Effector memory CD4-positive, alpha-beta T cell (primary cell): ENCODE measurements around the gene NFIC.

Experiments used
- DNase-seq, 3 donors: peaks; one replicate each; pipeline ENCODE4 v3.0.0-alpha.2; 2020
- H3K27ac ChIP-seq: 2 replicates; pipeline ENCODE4 v1.7.0; 2013; ENCODE audit warnings: mild to moderate bottlenecking, low read length, moderate library complexity; ENCODE audit not compliant: insufficient read depth, poor library complexity, severe bottlenecking
- H3K27me3 ChIP-seq: replicated peaks from 2 replicates; pipeline ENCODE4 v1.7.0; 2013; ENCODE audit warnings: mild to moderate bottlenecking, low read length; ENCODE audit not compliant: insufficient read depth, control insufficient read depth, poor library complexity, severe bottlenecking
- H3K36me3 ChIP-seq: 2 replicates; pipeline ENCODE4 v1.7.0; 2013; ENCODE audit warnings: mild to moderate bottlenecking, low read length, moderate library complexity; ENCODE audit not compliant: control insufficient read depth, insufficient read depth
- H3K4me1 ChIP-seq: 2 replicates; pipeline ENCODE4 v1.7.0; 2013; ENCODE audit warnings: low read length, mild to moderate bottlenecking; ENCODE audit not compliant: control insufficient read depth, insufficient read depth, poor library complexity, severe bottlenecking
- H3K4me3 ChIP-seq: 2 replicates; pipeline ENCODE4 v1.7.0; 2013; ENCODE audit warnings: low read length, low read depth, mild to moderate bottlenecking; ENCODE audit not compliant: insufficient read depth, poor library complexity, severe bottlenecking
- H3K9me3 ChIP-seq: 2 replicates; pipeline ENCODE4 v1.7.0; 2013; ENCODE audit warnings: mild to moderate bottlenecking, low read length, moderate library complexity; ENCODE audit not compliant: control insufficient read depth

NFIC gene

GRCh38 chr19:3517638-3518037 is 151.3 kb downstream of the NFIC start:
- H3K36me3 ChIP-seq, result peaks cover 11% of the 10 kb centered on the region
- H3K27me3 ChIP-seq, result no peaks in the 10 kb centered on the region
- H3K27ac ChIP-seq, result no peak overlapping the region
- no peak for DNase-seq
- no peaks in the 10 kb centered on the region for H3K9me3 ChIP-seq
- no peak overlapping the region for H3K4me3 ChIP-seq
- H3K4me1 ChIP-seq, result peaks cover 10% of the 10 kb centered on the region

- Histone ChIP-seq H3K4me3 (no peak overlapping the region), H3K9me3 (no peaks in the 10 kb centered on the region), H3K4me1 (peaks cover 10% of the 10 kb centered on the region), H3K27me3 (no peaks in the 10 kb centered on the region), H3K36me3 (peaks cover 18% of the 10 kb centered on the region), H3K27ac (no peak overlapping the region)
- DNase-seq, result no peak
Measured at GRCh38 chr19:3518255-3518654, 151.9 kb downstream of the NFIC start.

- Histone ChIP-seq H3K4me1 (peaks cover 10% of the 10 kb centered on the region), H3K27me3 (no peaks in the 10 kb centered on the region), H3K27ac (no peak overlapping the region), H3K9me3 (no peaks in the 10 kb centered on the region), H3K4me3 (no peak overlapping the region), H3K36me3 (peaks cover 22% of the 10 kb centered on the region)
- DNase-seq, result no peak
Measured at GRCh38 chr19:3518659-3519058, 152.3 kb downstream of the NFIC start.
